ENCODE data around the gene TTC3. TPM values are rescaled to one million over a fixed set of nuclear protein-coding genes. Genes with fewer than 3 reads are reported as not detected.

Gene TTC3
- total RNA-seq, 2 donors from 2014 or later = 184 to 273 TPM

DNA sequence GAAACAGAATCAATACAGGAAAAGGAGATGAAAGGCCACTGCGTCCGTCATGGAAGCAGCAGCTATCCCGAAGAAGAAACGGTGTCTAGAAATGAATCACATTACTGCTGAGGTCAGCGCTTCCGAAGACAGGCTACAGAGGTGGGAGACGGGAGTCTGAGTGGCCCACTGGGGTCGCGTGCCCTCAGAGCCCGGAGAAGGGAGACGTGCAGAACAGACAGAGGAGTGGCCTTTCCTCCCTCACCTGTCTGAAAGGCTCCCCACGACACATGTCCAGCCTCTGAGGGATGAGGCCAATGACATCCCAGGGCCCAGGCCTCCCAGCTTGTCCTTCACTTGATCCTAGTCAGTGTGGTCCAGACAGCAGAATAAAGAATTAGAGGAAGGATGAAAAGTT, 158.2 kb downstream of the TTC3 start:
- Histone ChIP-seq H3K27ac (ENCODE audit: low read depth, low read length) (no peak overlapping the region), H3K9ac (ENCODE audit: extremely low read depth, low read length, poor library complexity, severe bottlenecking) (no peak overlapping the region), H3K4me1 (ENCODE audit: control insufficient read depth, insufficient read depth, low read length) (no peaks in the 10 kb centered on the region), H3K9me3 (ENCODE audit: control insufficient read depth, low read length) (no peaks in the 10 kb centered on the region), H3K4me3 (ENCODE audit: low read length) (no peak overlapping the region), H3K27me3 (ENCODE audit: control insufficient read depth, insufficient read depth, low read length, poor library complexity, severe bottlenecking) (no peaks in the 10 kb centered on the region), H3K36me3 (ENCODE audit: control insufficient read depth, insufficient read depth, low read length) (peaks cover 65% of the 10 kb centered on the region)
- Mint-ChIP-seq H3K4me1 (peaks cover 3% of the 10 kb centered on the region), H3K27me3 (ENCODE audit: insufficient read depth) (no peaks in the 10 kb centered on the region), H3K27ac (no peak overlapping the region), H3K36me3 (ENCODE audit: low read depth) (peaks cover 67% of the 10 kb centered on the region), H3K9me3 (no peaks in the 10 kb centered on the region), H3K4me3 (no peak overlapping the region)
- TF ChIP-seq CTCF (conservative IDR thresholded peaks at IDR 0.05) = no peak
- DNase-seq = no peak
- 93 to 94% methylated on average over 12 of the region's 12 CpGs for WGBS, 2 experiments (ENCODE audit: insufficient coverage in 1 of 2, insufficient read length in 1 of 2)

DNA sequence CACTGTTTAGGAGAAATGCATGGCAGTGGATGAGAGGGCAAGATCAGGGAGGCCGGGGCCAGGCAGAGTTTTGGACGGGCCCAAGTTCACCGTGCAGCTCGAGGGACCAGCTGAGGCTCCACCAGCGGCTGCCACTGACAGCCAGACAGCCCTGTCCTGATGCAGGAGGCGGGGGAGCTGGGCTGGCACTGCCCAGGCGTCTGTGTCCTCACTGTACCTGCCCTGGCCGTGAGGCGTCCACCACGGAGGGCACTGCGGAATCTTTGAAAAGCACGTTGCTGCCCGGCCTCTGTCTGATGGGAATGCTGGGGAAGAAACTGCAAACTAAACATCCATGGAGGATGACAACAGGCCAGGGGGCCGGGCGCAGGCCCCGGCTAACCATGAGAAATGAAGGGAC, 158.6 kb downstream of the TTC3 start:
- H3K27me3 ChIP-seq (ENCODE audit: control insufficient read depth, insufficient read depth, low read length, poor library complexity, severe bottlenecking) = no peaks in the 10 kb centered on the region
- Mint-ChIP-seq H3K4me1 (peaks cover 3% of the 10 kb centered on the region), H3K9me3 (no peaks in the 10 kb centered on the region), H3K36me3 (ENCODE audit: low read depth) (peaks cover 64% of the 10 kb centered on the region), H3K27ac (no peak overlapping the region), H3K27me3 (ENCODE audit: insufficient read depth) (no peaks in the 10 kb centered on the region), H3K4me3 (no peak overlapping the region)
- WGBS, 2 experiments (ENCODE audit: insufficient coverage in 1 of 2, insufficient read length in 1 of 2) = 94 to 97% methylated on average over 9 to 16 of the region's 16 CpGs
- no peak for DNase-seq
- H3K36me3 ChIP-seq (ENCODE audit: control insufficient read depth, insufficient read depth, low read length) = peaks cover 65% of the 10 kb centered on the region
- no peaks in the 10 kb centered on the region for H3K4me1 ChIP-seq (ENCODE audit: control insufficient read depth, insufficient read depth, low read length)
- H3K4me3 ChIP-seq (ENCODE audit: low read length) = no peak overlapping the region
- H3K9ac ChIP-seq (ENCODE audit: extremely low read depth, low read length, poor library complexity, severe bottlenecking) = no peak overlapping the region
- no peak for TF ChIP-seq CTCF (conservative IDR thresholded peaks at IDR 0.05)
- no peaks in the 10 kb centered on the region for H3K9me3 ChIP-seq (ENCODE audit: control insufficient read depth, low read length)
- no peak overlapping the region for H3K27ac ChIP-seq (ENCODE audit: low read depth, low read length)

- 94 to 97% methylated on average over 17 to 19 of the region's 19 CpGs for WGBS, 2 experiments (ENCODE audit: insufficient coverage in 1 of 2, insufficient read length in 1 of 2)
- no peak overlapping the region for H3K4me3 ChIP-seq (ENCODE audit: low read length)
- no peak for DNase-seq
These were observed 159.4 kb downstream of the TTC3 start for GRCh38 chr21:37232274-37233018.

More at GRCh38 chr21:37232274-37233018, 159.4 kb downstream of the TTC3 start:
- Mint-ChIP-seq H3K9me3 (no peaks in the 10 kb centered on the region), H3K4me1 (peaks cover 3% of the 10 kb centered on the region), H3K27ac (no peak overlapping the region), H3K27me3 (ENCODE audit: insufficient read depth) (no peaks in the 10 kb centered on the region), H3K4me3 (no peak overlapping the region), H3K36me3 (ENCODE audit: low read depth) (peaks cover 64% of the 10 kb centered on the region)
- no peak overlapping the region for H3K9ac ChIP-seq (ENCODE audit: extremely low read depth, low read length, poor library complexity, severe bottlenecking)
- H3K27me3 ChIP-seq (ENCODE audit: control insufficient read depth, insufficient read depth, low read length, poor library complexity, severe bottlenecking) = no peaks in the 10 kb centered on the region
- no peaks in the 10 kb centered on the region for H3K9me3 ChIP-seq (ENCODE audit: control insufficient read depth, low read length)
- no peak overlapping the region for H3K27ac ChIP-seq (ENCODE audit: low read depth, low read length)
- H3K36me3 ChIP-seq (ENCODE audit: control insufficient read depth, insufficient read depth, low read length) = peaks cover 65% of the 10 kb centered on the region
- no peak for TF ChIP-seq CTCF (conservative IDR thresholded peaks at IDR 0.05)
- H3K4me1 ChIP-seq (ENCODE audit: control insufficient read depth, insufficient read depth, low read length) = no peaks in the 10 kb centered on the region
